SK-N-MC (cell line): ENCODE measurements around the gene UBL3.

ENCODE experiments used
- DNase-seq: peaks from one replicate; pipeline ENCODE4 v3.0.0-alpha.2; 2011; ENCODE audit warnings: low read depth, low spot score
- H3K27ac ChIP-seq: fragments of 200-600 bp; sonication (generic); 2 replicates; pipeline ENCODE4 v1.5.1; 2016; ENCODE audit warnings: mixed run types
- H3K36me3 ChIP-seq: fragments of 200-600 bp; sonication (generic); 2 replicates; pipeline ENCODE4 v1.6.1; 2017; ENCODE audit warnings: antibody characterized with exemption, low read length, mixed read lengths; ENCODE audit not compliant: insufficient read depth
- H3K4me3 ChIP-seq: fragments of 200-600 bp; sonication (generic); 2 replicates; pipeline ENCODE4 v1.5.1; 2016
- H3K9ac ChIP-seq: fragments of 200-600 bp; sonication (generic); 2 replicates; pipeline ENCODE4 v1.8.0; 2017; ENCODE audit warnings: mixed run types, mixed read lengths; ENCODE audit not compliant: insufficient read length
- H3K9me3 ChIP-seq: fragments of 200-600 bp; sonication (generic); 2 replicates; pipeline ENCODE4 v1.6.1; 2017; ENCODE audit warnings: low read depth, mild to moderate bottlenecking, antibody characterized with exemption, low read length, moderate library complexity, mixed read lengths
- EZH2 ChIP-seq: fragments of 200-600 bp; sonication (generic); IDR thresholded peaks from one replicate; pipeline ENCODE4 v1.6.1; 2017; ENCODE audit warnings: antibody characterized with exemption
- FOXP2 ChIP-seq: optimal IDR thresholded peaks from 2 replicates; pipeline ENCODE3; 2011; ENCODE audit warnings: mild to moderate bottlenecking, moderate library complexity; ENCODE audit not compliant: insufficient read depth; ENCODE audit errors: extremely low read length, control extremely low read depth
- POLR2AphosphoS5 ChIP-seq: IDR thresholded peaks from 2 replicates; pipeline ENCODE4 v1.6.1; 2012; ENCODE audit warnings: mild to moderate bottlenecking, low read depth, low read length, borderline replicate concordance

The UBL3 gene

GRCh38 chr13:29861694-29862110, 11.3 kb upstream of the UBL3 start:
- Histone ChIP-seq H3K36me3 (no peaks in the 10 kb centered on the region), H3K27ac (no peak overlapping the region), H3K9me3 (no peaks in the 10 kb centered on the region), H3K4me3 (no peak overlapping the region), H3K9ac (no peak overlapping the region)
- no peak for DNase-seq
- TF ChIP-seq POLR2AphosphoS5 (no peak), FOXP2 (no peak), EZH2 (no peak)

GRCh38 chr13:29859971-29860370, 9.6 kb upstream of the UBL3 start:
- no peak for DNase-seq

GRCh38 chr13:29858667-29859066, 8.2 kb upstream of the UBL3 start:
- no peak overlapping the region for H3K4me3 ChIP-seq
- no peaks in the 10 kb centered on the region for H3K36me3 ChIP-seq
- no peak overlapping the region for H3K27ac ChIP-seq
- no peak for DNase-seq
- no peaks in the 10 kb centered on the region for H3K9me3 ChIP-seq
- no peak for TF ChIP-seq EZH2
- TF ChIP-seq POLR2AphosphoS5 = no peak
- no peak for TF ChIP-seq FOXP2
- H3K9ac ChIP-seq = no peak overlapping the region

More at GRCh38 chr13:29859971-29860370, 9.6 kb upstream of the UBL3 start:
- Histone ChIP-seq H3K36me3 (no peaks in the 10 kb centered on the region), H3K9ac (no peak overlapping the region), H3K4me3 (no peak overlapping the region), H3K27ac (no peak overlapping the region), H3K9me3 (no peaks in the 10 kb centered on the region)
- TF ChIP-seq POLR2AphosphoS5 (no peak), EZH2 (no peak), FOXP2 (no peak)

- DNase-seq = no peak
- no peak for TF ChIP-seq POLR2AphosphoS5
- Histone ChIP-seq H3K36me3 (no peaks in the 10 kb centered on the region), H3K27ac (no peak overlapping the region), H3K4me3 (no peak overlapping the region), H3K9ac (no peak overlapping the region), H3K9me3 (no peaks in the 10 kb centered on the region)
Measured at GRCh38 chr13:29858231-29858630, 7.8 kb upstream of the UBL3 start.

GRCh38 chr13:29857085-29857484, 6.7 kb upstream of the UBL3 start:
- no peak overlapping the region for H3K27ac ChIP-seq
- no peaks in the 10 kb centered on the region for H3K9me3 ChIP-seq
- no peaks in the 10 kb centered on the region for H3K36me3 ChIP-seq
- no peak for DNase-seq
- no peak overlapping the region for H3K4me3 ChIP-seq
- H3K9ac ChIP-seq = no peak overlapping the region
- TF ChIP-seq POLR2AphosphoS5 (no peak), FOXP2 (no peak), EZH2 (no peak)

GRCh38 chr13:29856426-29856825, 6.0 kb upstream of the UBL3 start:
- Histone ChIP-seq H3K27ac (no peak overlapping the region), H3K4me3 (no peak overlapping the region), H3K9me3 (no peaks in the 10 kb centered on the region), H3K9ac (no peak overlapping the region), H3K36me3 (no peaks in the 10 kb centered on the region)
- no peak for DNase-seq
- TF ChIP-seq EZH2 (no peak), FOXP2 (no peak)

- no peak overlapping the region for H3K9ac ChIP-seq
- no peak for DNase-seq
- H3K9me3 ChIP-seq = no peaks in the 10 kb centered on the region
- H3K27ac ChIP-seq = no peak overlapping the region
- no peaks in the 10 kb centered on the region for H3K36me3 ChIP-seq
- no peak for TF ChIP-seq EZH2
- no peak for TF ChIP-seq POLR2AphosphoS5
- no peak for TF ChIP-seq FOXP2
- H3K4me3 ChIP-seq = no peak overlapping the region
Measured at GRCh38 chr13:29855784-29856183, 5.4 kb upstream of the UBL3 start.

- DNase-seq = no peak
- H3K36me3 ChIP-seq = no peaks in the 10 kb centered on the region
Measured at GRCh38 chr13:29855009-29855408, 4.6 kb upstream of the UBL3 start.

GRCh38 chr13:29853131-29853530, 2.7 kb upstream of the UBL3 start:
- no peak for TF ChIP-seq EZH2
- TF ChIP-seq FOXP2 = no peak
- TF ChIP-seq POLR2AphosphoS5 = no peak
- DNase-seq = no peak
- no peaks in the 10 kb centered on the region for H3K36me3 ChIP-seq
- no peaks in the 10 kb centered on the region for H3K9me3 ChIP-seq
- no peak overlapping the region for H3K9ac ChIP-seq
- H3K27ac ChIP-seq = no peak overlapping the region
- no peak overlapping the region for H3K4me3 ChIP-seq

More at GRCh38 chr13:29855009-29855408, 4.6 kb upstream of the UBL3 start:
- TF ChIP-seq POLR2AphosphoS5 (no peak), FOXP2 (no peak), EZH2 (no peak)
- H3K9ac ChIP-seq = no peak overlapping the region
- H3K27ac ChIP-seq = no peak overlapping the region
- no peaks in the 10 kb centered on the region for H3K9me3 ChIP-seq
- no peak overlapping the region for H3K4me3 ChIP-seq

- Histone ChIP-seq H3K9me3 (no peaks in the 10 kb centered on the region), H3K4me3 (no peak overlapping the region), H3K27ac (no peak overlapping the region), H3K36me3 (no peaks in the 10 kb centered on the region), H3K9ac (no peak overlapping the region)
- no peak for DNase-seq
- TF ChIP-seq FOXP2 (no peak), POLR2AphosphoS5 (no peak), EZH2 (no peak)
Measured at GRCh38 chr13:29852472-29853054, 2.1 kb upstream of the UBL3 start.
